Astrocyte of the cerebellum (primary cell): Measurements from ENCODE around the gene GNB1L.
A peak's percentile ranks its signal among the peaks of the same experiment; 100 is the strongest.

Experiments
- DNase-seq: peaks from one replicate; pipeline ENCODE4 v3.0.0-alpha.2; 2011; ENCODE audit warnings: low read depth
- H3K4me3 ChIP-seq: 2 replicates; pipeline ENCODE4 v1.5.1; 2011; ENCODE audit warnings: mild to moderate bottlenecking, low read depth, low read length, moderate library complexity
- CTCF ChIP-seq: IDR thresholded peaks from 2 replicates; pipeline ENCODE4 v1.5.1; 2012; ENCODE audit warnings: low read length, low read depth, moderate library complexity, mild to moderate bottlenecking; ENCODE audit errors: missing control alignments
- in situ Hi-C: cut with HindIII; loops from 2 replicates; pipeline ENCODE4 v1.10.0; 2017; ENCODE audit warnings: low sequenced_read_pairs

Gene GNB1L

DNA sequence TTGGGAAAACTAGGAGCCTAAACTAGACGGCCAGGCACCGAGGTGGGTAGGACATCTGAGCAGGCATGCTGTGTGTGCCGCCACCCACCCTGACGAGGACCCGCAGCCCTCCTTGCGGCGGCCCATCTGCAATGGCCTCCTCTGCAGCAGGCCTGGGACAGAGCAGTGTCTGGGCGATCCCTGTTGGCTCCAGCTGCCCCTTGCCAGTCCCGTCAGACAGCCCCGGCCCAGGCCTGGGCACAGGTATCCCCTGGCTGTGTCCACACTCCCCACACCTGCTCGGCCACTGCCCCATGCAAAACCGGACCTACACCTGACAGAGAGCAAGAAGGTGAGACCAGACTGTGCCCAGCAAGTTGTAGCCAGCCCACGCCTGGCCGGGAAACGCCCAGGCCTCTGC, 38.7 kb upstream of the GNB1L start:
- H3K4me3 ChIP-seq: no peak overlapping the region
- TF ChIP-seq CTCF: no peak
- DNase-seq: no peak
- in situ Hi-C loops: no loop called here

DNA sequence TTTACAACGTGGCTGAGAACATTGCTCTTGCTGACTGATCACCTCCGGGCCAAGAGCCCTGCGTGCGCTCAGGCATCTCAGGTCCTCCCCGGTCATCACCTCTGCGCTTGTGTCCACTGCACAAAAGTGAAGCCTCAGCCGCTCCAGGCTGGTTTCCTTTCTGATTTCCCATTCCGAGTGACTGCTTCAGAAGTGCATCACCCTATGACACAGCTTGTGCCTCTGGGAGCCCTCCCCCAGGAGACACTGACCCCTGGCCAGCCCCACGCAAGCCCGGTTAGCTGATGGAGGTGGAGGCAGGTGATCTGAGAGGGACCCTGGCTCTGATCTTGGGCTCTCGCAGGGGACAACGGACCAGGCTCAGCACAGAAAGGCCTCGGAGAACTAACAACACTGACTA, 38.3 kb upstream of the GNB1L start:
- in situ Hi-C loops: no loop called here
- no peak for TF ChIP-seq CTCF
- H3K4me3 ChIP-seq: no peak overlapping the region
- DNase-seq: no peak

GRCh38 chr22:19892257-19892879, 37.7 kb upstream of the GNB1L start:
- no peak overlapping the region for H3K4me3 ChIP-seq
- DNase-seq: no peak
- in situ Hi-C loops: no loop called here
- TF ChIP-seq CTCF: no peak

GRCh38 chr22:19891317-19892256, 36.9 kb upstream of the GNB1L start:
- DNase-seq: peak; percentile 47
- H3K4me3 ChIP-seq: no peak overlapping the region
- peak; percentile 7 for TF ChIP-seq CTCF
- in situ Hi-C loops: no loop called here

- no peak for DNase-seq
- in situ Hi-C loops: no loop called here
- H3K4me3 ChIP-seq: no peak overlapping the region
- TF ChIP-seq CTCF: no peak
Measured at GRCh38 chr22:19890502-19891316, 36.0 kb upstream of the GNB1L start.

GRCh38 chr22:19889951-19890350, 35.3 kb upstream of the GNB1L start:
- DNase-seq: no peak
- in situ Hi-C loops: no loop called here
- H3K4me3 ChIP-seq: no peak overlapping the region
- no peak for TF ChIP-seq CTCF
